ENCODE data around the gene ANKRD11. TPM values are rescaled to one million over a fixed set of nuclear protein-coding genes. Genes with fewer than 3 reads are reported as not detected.

Gene ANKRD11
- polyA plus RNA-seq, 1 donor (not counting 4 experiments of a cell fraction or from before 2014, with no cell fraction given): 30.1 TPM

GRCh38 chr16:89314854-89315253 lies 175.5 kb downstream of the ANKRD11 start:
- no peak overlapping the region for H2AFZ ChIP-seq (ENCODE audit: control insufficient read depth, low read length)
- peak overlapping the region; percentile 53 for H3K4me2 ChIP-seq (ENCODE audit: control insufficient read depth, extremely low read depth, insufficient read depth, low read depth, low read length)
- H4K20me1 ChIP-seq (ENCODE audit: control insufficient read depth, extremely low read depth, insufficient read depth, low read length): peaks cover 7% of the 10 kb centered on the region
- TF ChIP-seq CTCF (optimal IDR thresholded peaks at IDR 0.05 in 1 of 3, IDR thresholded peaks at IDR 0.05 in 1 of 3, conservative IDR thresholded peaks at IDR 0.05 in 1 of 3; ENCODE audit: extremely low read depth in 1 of 3, insufficient read depth in 2 of 3, low read length in 3 of 3): no peak
- no peak for TF ChIP-seq EZH2 (IDR thresholded peaks at IDR 0.05; ENCODE audit: low read length)
- peaks cover 16 to 38% of the 10 kb centered on the region in 2 experiments for H3K36me3 ChIP-seq (ENCODE audit: control insufficient read depth in 2 of 2, extremely low read depth in 1 of 2, insufficient read depth in 2 of 2, low read length in 2 of 2)
- peaks cover 8% of the 10 kb centered on the region for H3K9me3 ChIP-seq (ENCODE audit: control insufficient read depth, low read depth, low read length)
- no peak overlapping the region for H3K4me3 ChIP-seq (ENCODE audit: control insufficient read depth in 2 of 3, extremely low read depth in 1 of 3, insufficient read depth in 2 of 3, low read depth in 1 of 3, low read length in 3 of 3)
- H3K27me3 ChIP-seq (ENCODE audit: control insufficient read depth, extremely low read depth, insufficient read depth, low read length): no peaks in the 10 kb centered on the region
- peaks cover 67% of the 10 kb centered on the region for H3K4me1 ChIP-seq (ENCODE audit: control insufficient read depth, extremely low read depth, insufficient read depth, low read length)
- H3K79me2 ChIP-seq (ENCODE audit: control insufficient read depth, insufficient read depth, low read length): peaks cover 89% of the 10 kb centered on the region
- peak overlapping the region; percentile 31 for H3K9ac ChIP-seq (ENCODE audit: control insufficient read depth, extremely low read depth, insufficient read depth, low read length)
- H3K9me1 ChIP-seq (ENCODE audit: control insufficient read depth, extremely low read depth, insufficient read depth, low read length): peaks cover 2% of the 10 kb centered on the region
- dilution Hi-C loops (cut with MboI; ENCODE audit: extremely low pct_ligation_motif_present, low sequenced_read_pairs): no loop called here
- DNase-seq (ENCODE audit: low read depth, low spot score): no peak
- FAIRE-seq: no peak
- H3K27ac ChIP-seq (ENCODE audit: control insufficient read depth, insufficient read depth, low read length): peak overlapping the region; percentile 42

GRCh38 chr16:89314357-89314756 lies 176.0 kb downstream of the ANKRD11 start:
- H3K9me1 ChIP-seq (ENCODE audit: control insufficient read depth, extremely low read depth, insufficient read depth, low read length): peaks cover 2% of the 10 kb centered on the region
- H3K4me2 ChIP-seq (ENCODE audit: control insufficient read depth, extremely low read depth, insufficient read depth, low read depth, low read length): peak overlapping the region; percentile 53
- H3K27ac ChIP-seq (ENCODE audit: control insufficient read depth, insufficient read depth, low read length): peak overlapping the region; percentile 42
- dilution Hi-C loops (cut with MboI; ENCODE audit: extremely low pct_ligation_motif_present, low sequenced_read_pairs): no loop called here
- peaks cover 9% of the 10 kb centered on the region for H4K20me1 ChIP-seq (ENCODE audit: control insufficient read depth, extremely low read depth, insufficient read depth, low read length)
- H2AFZ ChIP-seq (ENCODE audit: control insufficient read depth, low read length): no peak overlapping the region
- H3K9ac ChIP-seq (ENCODE audit: control insufficient read depth, extremely low read depth, insufficient read depth, low read length): peak overlapping the region; percentile 31
- H3K9me3 ChIP-seq (ENCODE audit: control insufficient read depth, low read depth, low read length): peaks cover 8% of the 10 kb centered on the region
- H3K4me1 ChIP-seq (ENCODE audit: control insufficient read depth, extremely low read depth, insufficient read depth, low read length): peaks cover 62% of the 10 kb centered on the region
- H3K4me3 ChIP-seq (ENCODE audit: control insufficient read depth in 2 of 3, extremely low read depth in 1 of 3, insufficient read depth in 2 of 3, low read depth in 1 of 3, low read length in 3 of 3): no peak overlapping the region
- FAIRE-seq (peak; percentile 79), DNase-seq (ENCODE audit: low read depth, low spot score) (no peak)
- peaks cover 18 to 41% of the 10 kb centered on the region in 2 experiments for H3K36me3 ChIP-seq (ENCODE audit: control insufficient read depth in 2 of 2, extremely low read depth in 1 of 2, insufficient read depth in 2 of 2, low read length in 2 of 2)
- no peaks in the 10 kb centered on the region for H3K27me3 ChIP-seq (ENCODE audit: control insufficient read depth, extremely low read depth, insufficient read depth, low read length)
- peaks cover 89% of the 10 kb centered on the region for H3K79me2 ChIP-seq (ENCODE audit: control insufficient read depth, insufficient read depth, low read length)
- TF ChIP-seq CTCF (optimal IDR thresholded peaks at IDR 0.05 in 1 of 3, IDR thresholded peaks at IDR 0.05 in 1 of 3, conservative IDR thresholded peaks at IDR 0.05 in 1 of 3; ENCODE audit: extremely low read depth in 1 of 3, insufficient read depth in 2 of 3, low read length in 3 of 3) (no peak), EZH2 (IDR thresholded peaks at IDR 0.05; ENCODE audit: low read length) (no peak)
